HepG2 (cell line): ENCODE results near the gene DPY30. TPM values are rescaled to one million over a fixed set of nuclear protein-coding genes. Genes with fewer than 3 reads are reported as not detected.

Experiments used
- JDP2 ChIP-seq: sonication (generic); formaldehyde crosslinking; IDR thresholded peaks from 2 replicates; pipeline ENCODE4 v1.8.1; 2022; ENCODE audit warnings: missing genetic modification reagents, borderline replicate concordance
- ZMYM4 ChIP-seq: sonication (generic); formaldehyde crosslinking; IDR thresholded peaks from 2 replicates; pipeline ENCODE4 v1.8.1; 2023; ENCODE audit warnings: mild to moderate bottlenecking, missing genetic modification reagents
- ZNF160 ChIP-seq: sonication (generic); formaldehyde crosslinking; IDR thresholded peaks from 2 replicates; pipeline ENCODE4 v1.8.0; 2022; ENCODE audit warnings: mild to moderate bottlenecking, inconsistent platforms, missing genetic modification reagents
- ZNF678 ChIP-seq: sonication (generic); formaldehyde crosslinking; IDR thresholded peaks from 2 replicates; pipeline ENCODE4 v1.4.0; 2020; ENCODE audit warnings: mild to moderate bottlenecking, missing genetic modification reagents
- ZNF703 ChIP-seq: sonication (generic); formaldehyde crosslinking; IDR thresholded peaks from 2 replicates; pipeline ENCODE4 v1.5.1; 2020; ENCODE audit warnings: missing genetic modification reagents, mild to moderate bottlenecking, moderate library complexity, borderline replicate concordance
- polyA plus RNA-seq, 8 experiments: library from polyadenylated mRNA; depleted of rRNA in 3 of 8; stranded (reverse) in 7 of 8; unstranded in 1 of 8; fragments of >200 nt; fragmentation: Illumina TruSeq in 4 of 8; extraction: Trizol in 4 of 8; gene quantifications; 2 replicates each; pipeline versions ENCODE4 v1.2.1 to v1.2.3, GENCODE V29; 2011 to 2016; ENCODE audit warnings: low read depth in 4 of 8, missing spikeins in 1 of 8, mixed read lengths in 1 of 8; ENCODE audit not compliant: insufficient read depth in 1 of 8
- total RNA-seq, 5 experiments: library from RNA; depleted of rRNA; stranded (reverse); fragments of >200 nt; fragmentation: Illumina TruSeq; extraction: Trizol; gene quantifications; 2 replicates each; pipeline ENCODE4 v1.2.3, GENCODE V29; 2016; ENCODE audit warnings: low read depth in 1 of 5
- TF ChIP-seq, protein P1 (sequence below): IDR thresholded peaks from 2 replicates; pipeline ENCODE4 v1.6.1; 2016; ENCODE audit warnings: low read depth, missing genetic modification reagents, missing compliant biosample characterization
- TF ChIP-seq, protein P2 (sequence below): sonication (generic); formaldehyde crosslinking; IDR thresholded peaks from 2 replicates; pipeline ENCODE4 v1.4.0; 2020; ENCODE audit warnings: missing genetic modification reagents
- TF ChIP-seq, protein P3 (sequence below): sonication (generic); formaldehyde crosslinking; IDR thresholded peaks from 2 replicates; pipeline ENCODE4 v1.5.0; 2020; ENCODE audit warnings: mild to moderate bottlenecking, missing genetic modification reagents, borderline replicate concordance

DPY30 gene
- total and polyA plus RNA-seq, 2 of the 13 experiments (the other 11 are each of a cell fraction or from before 2014, with no cell fraction given) = 98.1 to 118 TPM

DNA sequence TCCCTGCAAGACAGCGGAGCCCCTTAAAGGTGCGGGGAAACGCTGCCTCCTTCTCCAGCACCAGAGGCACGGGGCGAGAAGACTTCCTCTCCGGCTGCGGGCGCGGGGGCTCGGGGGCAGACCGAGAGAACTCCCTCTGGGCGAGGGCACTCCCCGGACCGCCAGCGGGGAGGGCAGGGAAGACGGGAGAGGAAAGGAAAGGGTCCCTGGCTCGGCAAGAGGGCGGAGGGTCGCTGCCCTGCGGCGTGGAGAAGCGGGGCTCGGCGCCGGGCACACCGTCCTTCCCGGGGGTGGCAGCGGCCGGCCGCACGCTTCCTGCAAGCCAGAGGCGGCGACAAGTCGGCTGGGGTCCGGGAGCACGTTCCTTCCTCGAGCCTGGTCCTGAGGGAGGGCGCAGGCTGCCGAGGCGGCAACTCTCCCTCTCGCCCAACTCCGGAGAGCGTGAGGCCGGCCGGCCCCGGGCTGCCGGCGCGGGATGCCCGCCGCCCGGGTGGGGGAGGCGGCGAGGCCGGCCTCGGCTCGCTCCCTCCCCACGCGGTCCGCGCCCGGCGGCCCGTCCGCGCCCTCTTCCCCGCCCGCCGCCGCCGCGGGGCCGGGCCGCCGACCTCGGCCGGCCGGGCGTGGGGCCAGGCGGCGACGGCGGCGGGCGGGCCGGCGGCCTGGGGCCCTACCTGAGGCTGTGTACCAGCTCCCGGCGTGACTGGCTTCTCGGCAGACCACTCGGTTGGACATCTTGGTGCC is 29.9 kb downstream of the DPY30 start (continued):
- TF ChIP-seq, protein P1, sequence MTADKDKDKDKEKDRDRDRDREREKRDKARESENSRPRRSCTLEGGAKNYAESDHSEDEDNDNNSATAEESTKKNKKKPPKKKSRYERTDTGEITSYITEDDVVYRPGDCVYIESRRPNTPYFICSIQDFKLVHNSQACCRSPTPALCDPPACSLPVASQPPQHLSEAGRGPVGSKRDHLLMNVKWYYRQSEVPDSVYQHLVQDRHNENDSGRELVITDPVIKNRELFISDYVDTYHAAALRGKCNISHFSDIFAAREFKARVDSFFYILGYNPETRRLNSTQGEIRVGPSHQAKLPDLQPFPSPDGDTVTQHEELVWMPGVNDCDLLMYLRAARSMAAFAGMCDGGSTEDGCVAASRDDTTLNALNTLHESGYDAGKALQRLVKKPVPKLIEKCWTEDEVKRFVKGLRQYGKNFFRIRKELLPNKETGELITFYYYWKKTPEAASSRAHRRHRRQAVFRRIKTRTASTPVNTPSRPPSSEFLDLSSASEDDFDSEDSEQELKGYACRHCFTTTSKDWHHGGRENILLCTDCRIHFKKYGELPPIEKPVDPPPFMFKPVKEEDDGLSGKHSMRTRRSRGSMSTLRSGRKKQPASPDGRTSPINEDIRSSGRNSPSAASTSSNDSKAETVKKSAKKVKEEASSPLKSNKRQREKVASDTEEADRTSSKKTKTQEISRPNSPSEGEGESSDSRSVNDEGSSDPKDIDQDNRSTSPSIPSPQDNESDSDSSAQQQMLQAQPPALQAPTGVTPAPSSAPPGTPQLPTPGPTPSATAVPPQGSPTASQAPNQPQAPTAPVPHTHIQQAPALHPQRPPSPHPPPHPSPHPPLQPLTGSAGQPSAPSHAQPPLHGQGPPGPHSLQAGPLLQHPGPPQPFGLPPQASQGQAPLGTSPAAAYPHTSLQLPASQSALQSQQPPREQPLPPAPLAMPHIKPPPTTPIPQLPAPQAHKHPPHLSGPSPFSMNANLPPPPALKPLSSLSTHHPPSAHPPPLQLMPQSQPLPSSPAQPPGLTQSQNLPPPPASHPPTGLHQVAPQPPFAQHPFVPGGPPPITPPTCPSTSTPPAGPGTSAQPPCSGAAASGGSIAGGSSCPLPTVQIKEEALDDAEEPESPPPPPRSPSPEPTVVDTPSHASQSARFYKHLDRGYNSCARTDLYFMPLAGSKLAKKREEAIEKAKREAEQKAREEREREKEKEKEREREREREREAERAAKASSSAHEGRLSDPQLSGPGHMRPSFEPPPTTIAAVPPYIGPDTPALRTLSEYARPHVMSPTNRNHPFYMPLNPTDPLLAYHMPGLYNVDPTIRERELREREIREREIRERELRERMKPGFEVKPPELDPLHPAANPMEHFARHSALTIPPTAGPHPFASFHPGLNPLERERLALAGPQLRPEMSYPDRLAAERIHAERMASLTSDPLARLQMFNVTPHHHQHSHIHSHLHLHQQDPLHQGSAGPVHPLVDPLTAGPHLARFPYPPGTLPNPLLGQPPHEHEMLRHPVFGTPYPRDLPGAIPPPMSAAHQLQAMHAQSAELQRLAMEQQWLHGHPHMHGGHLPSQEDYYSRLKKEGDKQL (CRISPR knock-in tag) = no peak
- TF ChIP-seq, protein P2, sequence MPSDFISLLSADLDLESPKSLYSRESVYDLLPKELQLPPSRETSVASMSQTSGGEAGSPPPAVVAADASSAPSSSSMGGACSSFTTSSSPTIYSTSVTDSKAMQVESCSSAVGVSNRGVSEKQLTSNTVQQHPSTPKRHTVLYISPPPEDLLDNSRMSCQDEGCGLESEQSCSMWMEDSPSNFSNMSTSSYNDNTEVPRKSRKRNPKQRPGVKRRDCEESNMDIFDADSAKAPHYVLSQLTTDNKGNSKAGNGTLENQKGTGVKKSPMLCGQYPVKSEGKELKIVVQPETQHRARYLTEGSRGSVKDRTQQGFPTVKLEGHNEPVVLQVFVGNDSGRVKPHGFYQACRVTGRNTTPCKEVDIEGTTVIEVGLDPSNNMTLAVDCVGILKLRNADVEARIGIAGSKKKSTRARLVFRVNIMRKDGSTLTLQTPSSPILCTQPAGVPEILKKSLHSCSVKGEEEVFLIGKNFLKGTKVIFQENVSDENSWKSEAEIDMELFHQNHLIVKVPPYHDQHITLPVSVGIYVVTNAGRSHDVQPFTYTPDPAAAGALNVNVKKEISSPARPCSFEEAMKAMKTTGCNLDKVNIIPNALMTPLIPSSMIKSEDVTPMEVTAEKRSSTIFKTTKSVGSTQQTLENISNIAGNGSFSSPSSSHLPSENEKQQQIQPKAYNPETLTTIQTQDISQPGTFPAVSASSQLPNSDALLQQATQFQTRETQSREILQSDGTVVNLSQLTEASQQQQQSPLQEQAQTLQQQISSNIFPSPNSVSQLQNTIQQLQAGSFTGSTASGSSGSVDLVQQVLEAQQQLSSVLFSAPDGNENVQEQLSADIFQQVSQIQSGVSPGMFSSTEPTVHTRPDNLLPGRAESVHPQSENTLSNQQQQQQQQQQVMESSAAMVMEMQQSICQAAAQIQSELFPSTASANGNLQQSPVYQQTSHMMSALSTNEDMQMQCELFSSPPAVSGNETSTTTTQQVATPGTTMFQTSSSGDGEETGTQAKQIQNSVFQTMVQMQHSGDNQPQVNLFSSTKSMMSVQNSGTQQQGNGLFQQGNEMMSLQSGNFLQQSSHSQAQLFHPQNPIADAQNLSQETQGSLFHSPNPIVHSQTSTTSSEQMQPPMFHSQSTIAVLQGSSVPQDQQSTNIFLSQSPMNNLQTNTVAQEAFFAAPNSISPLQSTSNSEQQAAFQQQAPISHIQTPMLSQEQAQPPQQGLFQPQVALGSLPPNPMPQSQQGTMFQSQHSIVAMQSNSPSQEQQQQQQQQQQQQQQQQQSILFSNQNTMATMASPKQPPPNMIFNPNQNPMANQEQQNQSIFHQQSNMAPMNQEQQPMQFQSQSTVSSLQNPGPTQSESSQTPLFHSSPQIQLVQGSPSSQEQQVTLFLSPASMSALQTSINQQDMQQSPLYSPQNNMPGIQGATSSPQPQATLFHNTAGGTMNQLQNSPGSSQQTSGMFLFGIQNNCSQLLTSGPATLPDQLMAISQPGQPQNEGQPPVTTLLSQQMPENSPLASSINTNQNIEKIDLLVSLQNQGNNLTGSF (CRISPR knock-in tag) = 0 out of 2 replicates have a peak, but pooled peaks have one; percentile 33
- 0 out of 2 replicates have a peak, but pooled peaks have one; percentile 11 for TF ChIP-seq ZMYM4 (CRISPR knock-in tag)
- TF ChIP-seq, protein P3, sequence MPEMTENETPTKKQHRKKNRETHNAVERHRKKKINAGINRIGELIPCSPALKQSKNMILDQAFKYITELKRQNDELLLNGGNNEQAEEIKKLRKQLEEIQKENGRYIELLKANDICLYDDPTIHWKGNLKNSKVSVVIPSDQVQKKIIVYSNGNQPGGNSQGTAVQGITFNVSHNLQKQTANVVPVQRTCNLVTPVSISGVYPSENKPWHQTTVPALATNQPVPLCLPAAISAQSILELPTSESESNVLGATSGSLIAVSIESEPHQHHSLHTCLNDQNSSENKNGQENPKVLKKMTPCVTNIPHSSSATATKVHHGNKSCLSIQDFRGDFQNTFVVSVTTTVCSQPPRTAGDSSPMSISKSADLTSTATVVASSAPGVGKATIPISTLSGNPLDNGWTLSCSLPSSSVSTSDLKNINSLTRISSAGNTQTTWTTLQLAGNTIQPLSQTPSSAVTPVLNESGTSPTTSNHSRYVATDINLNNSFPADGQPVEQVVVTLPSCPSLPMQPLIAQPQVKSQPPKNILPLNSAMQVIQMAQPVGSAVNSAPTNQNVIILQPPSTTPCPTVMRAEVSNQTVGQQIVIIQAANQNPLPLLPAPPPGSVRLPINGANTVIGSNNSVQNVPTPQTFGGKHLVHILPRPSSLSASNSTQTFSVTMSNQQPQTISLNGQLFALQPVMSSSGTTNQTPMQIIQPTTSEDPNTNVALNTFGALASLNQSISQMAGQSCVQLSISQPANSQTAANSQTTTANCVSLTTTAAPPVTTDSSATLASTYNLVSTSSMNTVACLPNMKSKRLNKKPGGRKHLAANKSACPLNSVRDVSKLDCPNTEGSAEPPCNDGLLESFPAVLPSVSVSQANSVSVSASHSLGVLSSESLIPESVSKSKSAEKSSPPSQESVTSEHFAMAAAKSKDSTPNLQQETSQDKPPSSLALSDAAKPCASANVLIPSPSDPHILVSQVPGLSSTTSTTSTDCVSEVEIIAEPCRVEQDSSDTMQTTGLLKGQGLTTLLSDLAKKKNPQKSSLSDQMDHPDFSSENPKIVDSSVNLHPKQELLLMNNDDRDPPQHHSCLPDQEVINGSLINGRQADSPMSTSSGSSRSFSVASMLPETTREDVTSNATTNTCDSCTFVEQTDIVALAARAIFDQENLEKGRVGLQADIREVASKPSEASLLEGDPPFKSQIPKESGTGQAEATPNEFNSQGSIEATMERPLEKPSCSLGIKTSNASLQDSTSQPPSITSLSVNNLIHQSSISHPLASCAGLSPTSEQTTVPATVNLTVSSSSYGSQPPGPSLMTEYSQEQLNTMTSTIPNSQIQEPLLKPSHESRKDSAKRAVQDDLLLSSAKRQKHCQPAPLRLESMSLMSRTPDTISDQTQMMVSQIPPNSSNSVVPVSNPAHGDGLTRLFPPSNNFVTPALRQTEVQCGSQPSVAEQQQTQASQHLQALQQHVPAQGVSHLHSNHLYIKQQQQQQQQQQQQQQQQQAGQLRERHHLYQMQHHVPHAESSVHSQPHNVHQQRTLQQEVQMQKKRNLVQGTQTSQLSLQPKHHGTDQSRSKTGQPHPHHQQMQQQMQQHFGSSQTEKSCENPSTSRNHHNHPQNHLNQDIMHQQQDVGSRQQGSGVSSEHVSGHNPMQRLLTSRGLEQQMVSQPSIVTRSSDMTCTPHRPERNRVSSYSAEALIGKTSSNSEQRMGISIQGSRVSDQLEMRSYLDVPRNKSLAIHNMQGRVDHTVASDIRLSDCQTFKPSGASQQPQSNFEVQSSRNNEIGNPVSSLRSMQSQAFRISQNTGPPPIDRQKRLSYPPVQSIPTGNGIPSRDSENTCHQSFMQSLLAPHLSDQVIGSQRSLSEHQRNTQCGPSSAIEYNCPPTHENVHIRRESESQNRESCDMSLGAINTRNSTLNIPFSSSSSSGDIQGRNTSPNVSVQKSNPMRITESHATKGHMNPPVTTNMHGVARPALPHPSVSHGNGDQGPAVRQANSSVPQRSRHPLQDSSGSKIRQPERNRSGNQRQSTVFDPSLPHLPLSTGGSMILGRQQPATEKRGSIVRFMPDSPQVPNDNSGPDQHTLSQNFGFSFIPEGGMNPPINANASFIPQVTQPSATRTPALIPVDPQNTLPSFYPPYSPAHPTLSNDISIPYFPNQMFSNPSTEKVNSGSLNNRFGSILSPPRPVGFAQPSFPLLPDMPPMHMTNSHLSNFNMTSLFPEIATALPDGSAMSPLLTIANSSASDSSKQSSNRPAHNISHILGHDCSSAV (CRISPR knock-in tag) = no peak
- TF ChIP-seq ZNF160 (CRISPR knock-in tag) = no peak
- no peak for TF ChIP-seq JDP2
- TF ChIP-seq ZNF703 (CRISPR knock-in tag) = no peak
- TF ChIP-seq ZNF678 (CRISPR knock-in tag) = peak; percentile 72; the same call in 1 of the 2 replicates
